ENCODE results near the gene CCL25. TPM values are rescaled to one million over a fixed set of nuclear protein-coding genes. Genes with fewer than 3 reads are reported as not detected.

Gene CCL25
- total and polyA plus RNA-seq, 9 donors: not detected

DNA sequence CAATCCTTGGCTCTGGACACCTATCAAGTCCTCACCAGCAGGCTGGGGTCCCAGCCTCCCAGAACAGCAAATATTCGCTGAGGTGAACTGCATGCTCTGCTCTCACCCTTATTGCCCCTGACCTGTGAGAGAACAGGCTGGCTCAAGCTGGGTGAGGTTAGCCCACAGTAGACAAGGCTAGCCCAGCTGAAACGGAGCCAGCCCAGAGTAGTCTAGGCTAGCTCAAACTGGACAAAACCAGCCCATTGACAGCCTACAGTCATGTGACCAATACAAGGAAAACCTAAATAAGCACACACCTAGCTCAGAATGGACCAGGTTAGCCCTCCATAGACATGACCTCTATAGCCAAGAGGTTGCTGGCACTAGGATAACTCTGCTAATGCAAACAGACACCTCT lies 38.4 kb downstream of the CCL25 start:
- 87 to 100% (median 94%) methylated on average over 2 of the region's 2 CpGs for WGBS, 3 donors
- Histone ChIP-seq H3K9me3 (peaks cover 0 to 13% of the 10 kb centered on the region in 2 donors), H3K4me1 (ENCODE audit: insufficient read depth) (no peaks in the 10 kb centered on the region), H3K27me3 (no peaks in the 10 kb centered on the region), H3K27ac (no peak overlapping the region), H3K4me3 (no peak overlapping the region), H3K36me3 (no peaks in the 10 kb centered on the region)
- no peak for DNase-seq
- TF ChIP-seq EP300 (IDR thresholded peaks at IDR 0.05) (no peak), POLR2A (IDR thresholded peaks at IDR 0.05) (no peak)
- TF ChIP-seq, protein P1, sequence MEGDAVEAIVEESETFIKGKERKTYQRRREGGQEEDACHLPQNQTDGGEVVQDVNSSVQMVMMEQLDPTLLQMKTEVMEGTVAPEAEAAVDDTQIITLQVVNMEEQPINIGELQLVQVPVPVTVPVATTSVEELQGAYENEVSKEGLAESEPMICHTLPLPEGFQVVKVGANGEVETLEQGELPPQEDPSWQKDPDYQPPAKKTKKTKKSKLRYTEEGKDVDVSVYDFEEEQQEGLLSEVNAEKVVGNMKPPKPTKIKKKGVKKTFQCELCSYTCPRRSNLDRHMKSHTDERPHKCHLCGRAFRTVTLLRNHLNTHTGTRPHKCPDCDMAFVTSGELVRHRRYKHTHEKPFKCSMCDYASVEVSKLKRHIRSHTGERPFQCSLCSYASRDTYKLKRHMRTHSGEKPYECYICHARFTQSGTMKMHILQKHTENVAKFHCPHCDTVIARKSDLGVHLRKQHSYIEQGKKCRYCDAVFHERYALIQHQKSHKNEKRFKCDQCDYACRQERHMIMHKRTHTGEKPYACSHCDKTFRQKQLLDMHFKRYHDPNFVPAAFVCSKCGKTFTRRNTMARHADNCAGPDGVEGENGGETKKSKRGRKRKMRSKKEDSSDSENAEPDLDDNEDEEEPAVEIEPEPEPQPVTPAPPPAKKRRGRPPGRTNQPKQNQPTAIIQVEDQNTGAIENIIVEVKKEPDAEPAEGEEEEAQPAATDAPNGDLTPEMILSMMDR (IDR thresholded peaks at IDR 0.05): no peak
- intact Hi-C loops (cut with DNase I): no loop called here

DNA sequence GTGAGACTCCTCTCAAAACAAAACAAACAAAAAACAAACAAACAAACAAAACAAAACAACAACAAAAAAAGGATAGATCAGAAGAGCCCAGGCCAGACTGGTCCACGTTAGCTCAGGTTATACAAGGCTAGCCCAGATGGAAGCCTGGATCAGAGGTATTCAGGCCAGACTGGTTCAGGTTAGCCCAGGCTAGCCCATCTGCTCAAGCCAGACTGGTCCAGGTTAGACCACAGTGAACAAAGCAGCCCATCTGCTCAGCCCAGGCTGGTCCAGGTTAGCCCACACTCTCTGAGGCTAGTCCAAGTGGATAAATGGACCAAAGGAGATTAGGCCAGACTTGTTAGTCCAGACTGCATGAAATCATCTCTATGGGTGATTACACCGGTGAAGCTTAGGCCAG lies 41.2 kb downstream of the CCL25 start:
- H3K4me3 ChIP-seq: no peak overlapping the region
- 95 to 100% (median 98%) methylated on average over 2 of the region's 2 CpGs for WGBS, 3 donors
- H3K27me3 ChIP-seq: no peaks in the 10 kb centered on the region
- no peak overlapping the region for H3K27ac ChIP-seq
- peaks cover 0 to 21% of the 10 kb centered on the region in 2 donors for H3K9me3 ChIP-seq
- DNase-seq: no peak
- TF ChIP-seq POLR2A (IDR thresholded peaks at IDR 0.05) (no peak), EP300 (IDR thresholded peaks at IDR 0.05) (no peak)
- TF ChIP-seq, protein P1 (IDR thresholded peaks at IDR 0.05): no peak
- intact Hi-C loops (cut with DNase I): no loop called here
- H3K4me1 ChIP-seq (ENCODE audit: insufficient read depth): no peaks in the 10 kb centered on the region
- H3K36me3 ChIP-seq: no peaks in the 10 kb centered on the region

DNA sequence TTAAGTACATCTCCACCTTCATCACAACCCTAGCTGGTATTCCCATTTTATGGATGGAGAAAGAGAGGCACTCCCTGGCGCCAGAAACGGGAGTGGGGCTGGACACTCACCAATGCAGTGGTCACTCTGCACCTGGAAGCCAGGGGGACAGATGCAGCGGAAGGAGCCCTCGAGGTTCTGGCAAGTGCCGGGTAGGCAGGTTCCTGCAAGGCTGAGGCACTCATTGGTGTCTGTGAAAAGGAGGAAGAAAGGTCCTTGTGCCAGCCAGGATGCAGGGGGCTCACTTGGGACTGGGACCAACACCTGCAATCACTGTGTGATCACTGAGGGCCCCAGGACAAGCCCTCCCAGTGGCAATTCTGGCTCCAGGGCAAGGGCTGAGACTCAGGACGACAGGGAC lies 41.8 kb downstream of the CCL25 start:
- Histone ChIP-seq H3K9me3 (peaks cover 0 to 21% of the 10 kb centered on the region in 2 donors), H3K4me3 (no peak overlapping the region), H3K27me3 (no peaks in the 10 kb centered on the region), H3K36me3 (no peaks in the 10 kb centered on the region), H3K27ac (no peak overlapping the region), H3K4me1 (ENCODE audit: insufficient read depth) (no peaks in the 10 kb centered on the region)
- no peak for DNase-seq
- intact Hi-C loops (cut with DNase I): no loop called here
- TF ChIP-seq POLR2A (IDR thresholded peaks at IDR 0.05): no peak
- TF ChIP-seq EP300 (IDR thresholded peaks at IDR 0.05): no peak
- TF ChIP-seq, protein P1 (IDR thresholded peaks at IDR 0.05): no peak
- 79 to 89% (median 86%) methylated on average over 6 of the region's 6 CpGs for WGBS, 3 donors

DNA sequence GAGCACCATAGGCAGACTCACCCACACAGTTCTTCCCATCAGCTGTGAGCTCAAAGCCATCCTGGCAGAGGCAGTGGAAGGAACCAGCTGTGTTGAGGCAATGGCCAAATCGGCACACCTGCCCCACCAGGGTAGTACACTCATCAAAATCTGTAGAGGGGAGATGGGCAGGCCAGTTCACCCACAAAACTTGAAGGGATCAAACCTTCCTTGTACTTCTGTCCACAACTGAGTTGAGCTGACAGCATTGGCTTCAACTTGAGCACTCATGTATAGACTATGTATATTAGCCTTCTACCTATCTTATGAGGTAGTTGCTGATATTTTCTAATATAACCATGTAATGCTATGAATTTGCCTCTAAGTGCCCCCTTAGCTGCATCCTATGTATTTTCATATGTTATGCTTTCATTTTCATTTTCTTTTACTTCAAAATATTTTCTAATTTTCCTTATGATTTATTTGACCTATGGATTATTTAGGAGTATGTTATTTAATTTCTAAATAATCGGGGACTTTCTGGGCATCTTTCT lies 42.9 kb downstream of the CCL25 start:
- intact Hi-C loops (cut with DNase I): no loop called here
- Histone ChIP-seq H3K4me3 (no peak overlapping the region), H3K27me3 (no peaks in the 10 kb centered on the region), H3K9me3 (peaks cover 0 to 21% of the 10 kb centered on the region in 2 donors), H3K27ac (no peak overlapping the region), H3K36me3 (no peaks in the 10 kb centered on the region), H3K4me1 (ENCODE audit: insufficient read depth) (no peaks in the 10 kb centered on the region)
- WGBS, 3 donors: 71 to 80% (median 74%) methylated on average over 2 of the region's 2 CpGs
- TF ChIP-seq, protein P1 (IDR thresholded peaks at IDR 0.05): no peak
- no peak for TF ChIP-seq EP300 (IDR thresholded peaks at IDR 0.05)
- TF ChIP-seq POLR2A (IDR thresholded peaks at IDR 0.05): no peak
- DNase-seq: no peak

All from ovary (tissue), 9 donors.